ENCODE measurements around the gene ARFGAP2. TPM values are rescaled to one million over a fixed set of nuclear protein-coding genes. Genes with fewer than 3 reads are reported as not detected.
A peak's percentile ranks its signal among the peaks of the same experiment; 100 is the strongest.
"Not testable (repeated sequence)": the region's sequence is repeated elsewhere in the genome, so short reads cannot be mapped to it uniquely, and the experiment has no call there.

ARFGAP2 gene
- polyA plus RNA-seq, 1 of the 3 experiments (the other 2 are of a cell fraction) = 52.5 TPM

DNA sequence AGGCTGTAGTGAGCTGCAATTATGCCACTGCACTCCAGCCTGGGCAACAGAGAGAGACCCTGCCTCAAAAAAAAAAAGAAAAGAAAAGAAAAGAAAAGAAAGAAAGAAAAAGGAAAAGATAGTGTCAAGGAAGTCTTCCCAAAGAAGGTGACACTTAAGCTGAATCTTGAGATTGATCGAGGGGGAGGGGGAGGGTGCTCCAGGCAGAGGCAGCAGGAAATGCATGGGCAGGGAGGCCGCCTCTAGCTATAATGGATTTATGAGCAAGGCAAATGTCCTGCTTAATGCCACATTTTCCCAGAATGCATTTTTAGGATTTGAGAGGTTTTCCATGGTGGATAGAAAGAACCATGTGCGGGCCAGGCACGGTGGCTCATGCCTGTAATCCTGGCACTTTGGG lies 24.3 kb upstream of the ARFGAP2 start:
- Histone ChIP-seq H3K9me3 (no peaks in the 10 kb centered on the region), H3F3A (replicated peaks; ENCODE audit: insufficient read depth) (no peaks in the 10 kb centered on the region), H3K4me2 (no peak overlapping the region), H2AFZ (ENCODE audit: low read depth) (no peak overlapping the region), H3K27me3 (ENCODE audit: insufficient read depth) (no peaks in the 10 kb centered on the region), H3K36me3 (replicated peaks in 1 of 2; ENCODE audit: control insufficient read depth in 1 of 2, insufficient read depth in 2 of 2, low read length in 1 of 2) (no peaks in the 10 kb centered on the region), H3K4me3 (ENCODE audit: low read depth in 2 of 2, low read length in 1 of 2) (no peak overlapping the region), H3K9ac (no peak overlapping the region), H3K79me2 (ENCODE audit: insufficient read depth) (no peaks in the 10 kb centered on the region), H4K20me1 (ENCODE audit: insufficient read depth) (no peaks in the 10 kb centered on the region), H3K9me2 (no peaks in the 10 kb centered on the region), H3K27ac (ENCODE audit: low read depth in 2 of 2, low read length in 1 of 2) (no peak overlapping the region), H3K4me1 (ENCODE audit: control insufficient read depth in 1 of 2, insufficient read depth in 2 of 2, low read depth in 1 of 2, low read length in 1 of 2) (peaks cover 0 to 4% of the 10 kb centered on the region in 2 experiments; a peak in 2 of 4 replicates)
- ChIA-PET POLR2A (no interaction called here), CTCF (interaction anchor here (1.0 to 1.7 kb wide), 2 partner anchors 58 to 173 kb away, joined by 3 to 7 read pairs; no protein-coding TSS in a partner anchor)
- no peak for TF ChIP-seq USF2 (IDR thresholded peaks at IDR 0.05; ENCODE audit: borderline replicate concordance, low read depth, low read length)
- 75% methylated on average over 4 of the region's 4 CpGs for WGBS (ENCODE audit: low lambda C conversion rate)
- DNase-seq = no peak

GRCh38 chr11:47198161-47198560 lies 21.5 kb upstream of the ARFGAP2 start:
- WGBS (ENCODE audit: low lambda C conversion rate) = 89% methylated on average over 8 of the region's 9 CpGs
- H3K36me3 ChIP-seq (replicated peaks in 1 of 2; ENCODE audit: control insufficient read depth in 1 of 2, insufficient read depth in 2 of 2, low read length in 1 of 2); H3K9ac ChIP-seq; H3K4me1 ChIP-seq (ENCODE audit: control insufficient read depth in 1 of 2, insufficient read depth in 2 of 2, low read depth in 1 of 2, low read length in 1 of 2); H3K4me2 ChIP-seq; H4K20me1 ChIP-seq (ENCODE audit: insufficient read depth); CTCF ChIA-PET; DNase-seq; H3K4me3 ChIP-seq (ENCODE audit: low read depth in 2 of 2, low read length in 1 of 2); H3K27me3 ChIP-seq (ENCODE audit: insufficient read depth); H3K79me2 ChIP-seq (ENCODE audit: insufficient read depth); H3K27ac ChIP-seq (ENCODE audit: low read depth in 2 of 2, low read length in 1 of 2); H3K9me2 ChIP-seq; H3F3A ChIP-seq (replicated peaks; ENCODE audit: insufficient read depth); H3K9me3 ChIP-seq; POLR2A ChIA-PET; H2AFZ ChIP-seq (ENCODE audit: low read depth): not testable (repeated sequence)

DNA sequence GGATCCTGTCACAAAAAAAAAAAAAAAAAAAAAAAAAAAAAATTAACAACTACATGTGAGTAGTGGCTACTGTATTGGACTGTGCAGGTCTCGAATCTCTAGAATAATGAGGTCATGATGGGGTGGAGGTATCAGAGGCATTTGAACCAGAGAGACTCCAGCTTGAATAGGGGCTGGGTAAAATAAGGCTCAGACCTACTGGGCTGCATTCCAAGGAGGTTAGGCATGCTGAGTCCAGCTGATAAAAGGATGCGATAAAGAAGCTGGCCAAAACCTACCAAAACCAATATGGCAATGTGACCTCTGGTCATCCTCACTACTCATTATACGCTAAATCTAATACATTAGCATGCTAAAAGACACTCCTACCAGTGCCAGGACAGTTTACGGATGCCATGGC lies 15.4 kb upstream of the ARFGAP2 start:
- no peak for DNase-seq
- ChIA-PET CTCF (no interaction called here), POLR2A (interaction anchor here (0.8 kb wide), 1 partner anchor 22 kb away, joined by 3 read pairs; the partner anchor contains the start of gene DDB2)
- Histone ChIP-seq H3K9ac (no peak overlapping the region), H2AFZ (ENCODE audit: low read depth) (no peak overlapping the region), H3K9me2 (no peaks in the 10 kb centered on the region), H3K4me3 (ENCODE audit: low read depth in 2 of 2, low read length in 1 of 2) (no peak overlapping the region), H4K20me1 (ENCODE audit: insufficient read depth) (no peaks in the 10 kb centered on the region), H3K36me3 (replicated peaks in 1 of 2; ENCODE audit: control insufficient read depth in 1 of 2, insufficient read depth in 2 of 2, low read length in 1 of 2) (no peaks in the 10 kb centered on the region), H3K4me2 (no peak overlapping the region), H3K4me1 (ENCODE audit: control insufficient read depth in 1 of 2, insufficient read depth in 2 of 2, low read depth in 1 of 2, low read length in 1 of 2) (peaks cover 4 to 16% of the 10 kb centered on the region in 2 experiments; a peak in 3 of 4 replicates), H3K79me2 (ENCODE audit: insufficient read depth) (no peaks in the 10 kb centered on the region), H3K27me3 (ENCODE audit: insufficient read depth) (no peaks in the 10 kb centered on the region), H3F3A (replicated peaks; ENCODE audit: insufficient read depth) (peaks cover 22% of the 10 kb centered on the region), H3K27ac (ENCODE audit: low read depth in 2 of 2, low read length in 1 of 2) (no peak overlapping the region), H3K9me3 (no peaks in the 10 kb centered on the region)
- WGBS (ENCODE audit: low lambda C conversion rate) = 75% methylated on average over 4 of the region's 4 CpGs
- TF ChIP-seq FOXM1 (IDR thresholded peaks at IDR 0.05; ENCODE audit: low read depth) (no peak), NFIC (IDR thresholded peaks at IDR 0.05; ENCODE audit: borderline replicate concordance) (peak; percentile 39; the same call in 1 of the 2 replicates), TCF12 (IDR thresholded peaks at IDR 0.05) (0 out of 2 replicates have a peak, but pooled peaks have one; percentile 13), RXRA (IDR thresholded peaks at IDR 0.05; ENCODE audit: borderline replicate concordance, low read depth) (no peak), GABPA (IDR thresholded peaks at IDR 0.05; ENCODE audit: low read depth) (no peak), GATA2 (CRISPR knock-in tag; IDR thresholded peaks at IDR 0.05) (no peak), SIN3A (IDR thresholded peaks at IDR 0.05; ENCODE audit: borderline replicate concordance, low read depth, low read length) (no peak)
- TF ChIP-seq, protein P1, sequence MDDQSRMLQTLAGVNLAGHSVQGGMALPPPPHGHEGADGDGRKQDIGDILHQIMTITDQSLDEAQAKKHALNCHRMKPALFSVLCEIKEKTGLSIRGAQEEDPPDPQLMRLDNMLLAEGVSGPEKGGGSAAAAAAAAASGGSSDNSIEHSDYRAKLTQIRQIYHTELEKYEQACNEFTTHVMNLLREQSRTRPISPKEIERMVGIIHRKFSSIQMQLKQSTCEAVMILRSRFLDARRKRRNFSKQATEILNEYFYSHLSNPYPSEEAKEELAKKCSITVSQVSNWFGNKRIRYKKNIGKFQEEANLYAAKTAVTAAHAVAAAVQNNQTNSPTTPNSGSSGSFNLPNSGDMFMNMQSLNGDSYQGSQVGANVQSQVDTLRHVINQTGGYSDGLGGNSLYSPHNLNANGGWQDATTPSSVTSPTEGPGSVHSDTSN (IDR thresholded peaks at IDR 0.05) = 0 out of 2 replicates have a peak, but pooled peaks have one; percentile 6

All from SK-N-SH (cell line).